HG02973 (cell line): Measurements from ENCODE around the gene ARID3A.

Experiments used
- ATAC-seq: cut with Tn5 transposase; IDR thresholded peaks from one replicate; pipeline ENCODE4 v1.9.1; 2021; ENCODE audit warnings: moderate library complexity; ENCODE audit not compliant: unreplicated experiment

The ARID3A gene

DNA sequence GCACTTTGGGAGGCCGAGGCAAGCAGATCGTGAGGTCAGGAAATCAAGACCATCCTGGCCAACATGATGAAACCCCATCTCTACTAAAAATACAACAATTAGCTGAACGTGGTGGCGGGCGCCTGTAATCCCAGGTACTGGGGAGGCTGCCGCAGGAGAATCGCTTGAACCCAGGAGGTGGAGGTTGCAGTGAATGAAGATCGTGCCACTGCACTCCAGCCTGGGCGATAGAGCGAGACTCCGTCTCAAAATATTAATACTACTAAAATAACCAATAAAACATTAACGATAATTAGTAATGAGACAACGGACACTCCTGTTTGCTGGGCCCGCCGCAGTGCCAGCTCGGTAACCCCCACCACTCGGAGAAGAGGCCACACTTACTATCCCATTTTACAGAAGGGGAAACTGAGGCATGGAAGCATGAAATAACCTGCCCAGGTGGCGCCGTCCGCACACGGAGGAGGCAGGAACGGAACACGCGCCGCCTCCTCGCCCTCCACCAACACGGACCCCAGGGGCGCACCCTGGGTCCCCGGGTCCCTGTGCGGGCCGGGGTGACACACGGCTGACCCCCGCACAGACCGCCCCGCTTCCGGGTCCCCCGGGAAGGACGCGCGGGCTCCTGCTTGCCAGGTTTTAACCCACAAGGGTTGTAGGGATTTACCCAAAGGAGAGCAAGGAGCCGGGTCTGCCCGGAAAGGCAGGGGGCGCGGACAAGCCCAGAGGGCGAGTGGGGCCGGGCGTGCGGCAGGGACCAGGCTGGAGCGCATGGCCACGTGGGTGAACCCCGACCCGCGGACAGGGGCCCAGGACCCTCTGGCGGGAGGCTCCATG, 14.4 kb upstream of the ARID3A start:
- no peak for ATAC-seq

DNA sequence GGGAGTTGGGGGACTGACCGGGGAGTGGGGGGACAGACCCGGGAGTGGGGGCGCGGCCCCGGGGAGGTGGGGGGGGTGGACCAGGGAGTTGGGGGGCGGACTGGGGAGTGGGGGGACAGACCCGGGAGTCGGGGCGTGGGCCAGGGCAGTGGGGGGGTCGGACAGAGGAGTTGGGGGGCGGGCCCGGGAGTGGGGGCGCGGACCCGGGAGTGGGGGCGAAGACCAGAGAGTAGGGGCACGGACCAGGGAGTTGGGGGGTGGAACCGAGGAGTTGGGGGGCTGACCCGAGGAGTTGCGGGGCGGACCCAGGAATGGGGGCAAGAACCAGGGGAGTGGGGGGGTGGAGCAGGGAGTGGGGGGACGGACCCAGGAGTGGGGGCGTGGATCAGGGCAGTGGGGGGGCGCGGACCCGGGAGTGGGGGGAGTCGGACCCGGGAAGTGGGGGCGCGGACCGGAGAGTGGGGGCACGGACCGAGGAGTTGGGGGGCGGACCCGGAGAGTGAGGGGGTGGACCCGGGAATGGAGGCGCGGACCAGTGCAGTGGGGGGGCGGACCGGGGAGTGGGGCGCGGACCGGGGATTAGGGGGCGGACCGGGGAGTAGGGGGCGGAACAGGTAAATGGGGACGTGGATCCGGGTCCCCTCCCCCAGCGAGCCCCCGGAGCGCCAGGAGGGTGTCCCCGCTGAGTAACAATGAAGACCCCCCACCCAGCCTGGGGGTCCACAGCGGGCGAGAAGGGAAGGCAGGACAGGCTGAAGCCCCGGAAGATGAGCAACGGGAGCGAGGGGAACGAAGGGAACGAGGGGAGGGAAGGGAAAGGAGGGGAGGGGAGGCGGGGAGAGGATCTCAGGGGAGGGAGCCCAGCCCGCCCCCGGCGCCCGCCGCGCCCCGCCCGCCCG, 13.4 kb upstream of the ARID3A start:
- ATAC-seq = no peak

DNA sequence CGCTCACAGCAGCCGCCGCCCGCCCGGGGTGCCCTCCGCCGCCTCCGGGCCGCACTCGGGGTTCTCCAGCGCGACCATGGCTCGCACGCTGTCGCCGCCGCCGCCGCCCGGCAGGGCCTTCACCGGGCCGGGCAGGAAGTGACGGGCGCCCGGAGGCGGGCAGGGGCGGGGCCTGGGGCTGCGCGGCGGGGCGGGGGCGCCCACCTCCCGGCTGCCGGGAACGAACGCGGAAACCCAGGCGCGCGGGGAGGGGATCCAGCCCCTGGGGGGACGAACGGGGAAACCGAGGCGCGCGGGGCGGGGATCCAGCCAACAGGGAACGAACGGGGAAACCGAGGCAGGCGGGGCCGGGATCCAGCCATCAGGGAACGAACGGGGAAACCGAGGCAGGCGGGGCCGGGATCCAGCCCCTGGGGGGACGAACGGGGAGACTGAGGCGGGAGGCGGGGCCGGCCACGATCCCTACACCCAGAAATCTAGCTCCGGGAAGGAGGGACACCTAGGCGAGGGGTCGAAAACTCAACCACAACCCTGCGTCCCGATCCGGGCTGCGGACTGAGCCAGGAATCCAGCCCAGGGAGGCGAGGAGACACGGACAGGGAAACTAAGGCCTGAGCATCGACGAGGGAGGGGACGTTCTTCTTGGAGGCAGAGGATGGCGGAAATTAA, 12.6 kb upstream of the ARID3A start, which contains the start of gene R3HDM4:
TSS of gene R3HDM4 (minus strand) at position 140 of the 669 bp plus-strand sequence. CDS start at position 78, 62 bp downstream.
- no peak for ATAC-seq

DNA sequence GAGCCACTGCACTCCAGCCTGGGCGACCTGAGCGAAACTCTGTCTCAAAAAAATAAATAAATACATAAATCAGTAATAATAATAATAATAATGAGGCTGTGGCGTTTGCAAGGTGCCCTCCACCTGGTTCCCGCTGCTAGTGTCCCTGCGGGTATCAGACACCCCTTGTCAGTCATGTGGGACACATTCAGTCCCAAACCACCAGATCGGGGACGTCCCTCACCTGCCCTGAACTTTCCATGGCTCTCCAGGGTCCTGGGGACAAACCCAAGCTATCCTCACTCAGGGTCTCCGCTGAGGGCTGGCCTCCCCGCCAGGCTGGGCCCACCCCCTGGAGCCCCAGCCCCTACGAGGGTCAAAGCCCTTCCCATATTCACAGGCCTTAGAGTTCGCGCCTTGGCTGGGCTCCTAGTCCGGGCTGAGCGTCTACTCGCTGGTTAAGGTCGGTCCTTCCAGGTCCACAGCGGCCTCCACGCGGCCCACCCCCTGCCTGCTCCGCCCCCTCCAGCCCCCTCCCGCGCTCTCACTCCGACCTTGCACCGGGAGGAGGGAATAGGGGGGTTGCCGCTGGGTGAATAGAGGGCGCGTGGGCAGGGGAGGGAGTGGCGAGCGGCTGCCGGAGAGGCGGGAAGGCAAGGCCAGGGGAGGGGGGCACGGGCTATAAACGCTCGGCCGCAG, 9.1 kb upstream of the ARID3A start:
- ATAC-seq = no peak

DNA sequence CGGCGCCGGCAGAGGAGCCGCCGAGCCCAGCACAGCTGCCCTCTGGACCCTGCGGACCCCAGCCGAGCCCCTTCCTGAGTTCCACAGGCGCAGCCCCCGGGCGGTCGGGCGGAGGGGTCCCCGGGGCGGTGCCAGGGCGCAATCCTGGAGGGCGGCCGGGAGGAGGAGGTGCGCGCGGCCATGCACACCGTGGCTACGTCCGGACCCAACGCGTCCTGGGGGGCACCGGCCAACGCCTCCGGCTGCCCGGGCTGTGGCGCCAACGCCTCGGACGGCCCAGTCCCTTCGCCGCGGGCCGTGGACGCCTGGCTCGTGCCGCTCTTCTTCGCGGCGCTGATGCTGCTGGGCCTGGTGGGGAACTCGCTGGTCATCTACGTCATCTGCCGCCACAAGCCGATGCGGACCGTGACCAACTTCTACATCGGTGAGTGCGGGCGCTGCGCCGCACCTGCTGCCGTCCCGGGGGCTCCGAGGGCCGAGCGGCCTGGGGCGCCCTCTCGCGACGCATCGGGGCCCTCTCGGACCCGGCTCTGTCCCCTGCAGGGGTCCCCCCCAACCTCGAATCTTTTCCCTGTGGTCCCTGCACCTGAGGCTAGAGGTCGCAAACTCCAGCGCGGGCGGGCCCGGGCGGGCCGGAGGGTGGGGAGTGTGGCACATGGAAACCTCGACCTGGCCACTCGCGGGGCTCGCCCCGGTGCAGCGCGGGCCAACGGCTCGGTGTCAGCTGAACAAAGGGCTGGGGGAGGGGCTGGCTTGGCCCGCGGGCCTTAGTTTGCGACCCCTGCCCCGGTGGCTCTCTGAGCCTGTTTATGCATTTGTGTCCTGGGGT, 8.3 kb upstream of the ARID3A start, which contains the start of gene KISS1R:
TSS of gene KISS1R (plus strand) at position 11 of the 829 bp plus-strand sequence. CDS start at position 181, 170 bp downstream.
- ATAC-seq = no peak

DNA sequence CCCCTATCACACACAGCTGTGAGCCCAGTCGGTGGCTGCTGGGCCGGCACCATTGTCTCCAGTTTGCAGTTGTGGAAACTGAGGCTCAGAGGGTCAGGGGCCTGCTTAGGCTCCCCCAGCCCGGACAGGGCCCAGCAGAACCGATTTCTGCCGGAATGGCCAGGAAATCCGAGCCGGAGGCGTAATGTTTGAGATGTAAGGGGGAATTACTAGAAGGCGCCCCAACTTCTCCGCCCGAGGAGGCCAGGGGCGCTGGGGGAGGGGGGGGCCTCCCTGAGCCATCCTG, 7.7 kb upstream of the ARID3A start:
- no peak for ATAC-seq

DNA sequence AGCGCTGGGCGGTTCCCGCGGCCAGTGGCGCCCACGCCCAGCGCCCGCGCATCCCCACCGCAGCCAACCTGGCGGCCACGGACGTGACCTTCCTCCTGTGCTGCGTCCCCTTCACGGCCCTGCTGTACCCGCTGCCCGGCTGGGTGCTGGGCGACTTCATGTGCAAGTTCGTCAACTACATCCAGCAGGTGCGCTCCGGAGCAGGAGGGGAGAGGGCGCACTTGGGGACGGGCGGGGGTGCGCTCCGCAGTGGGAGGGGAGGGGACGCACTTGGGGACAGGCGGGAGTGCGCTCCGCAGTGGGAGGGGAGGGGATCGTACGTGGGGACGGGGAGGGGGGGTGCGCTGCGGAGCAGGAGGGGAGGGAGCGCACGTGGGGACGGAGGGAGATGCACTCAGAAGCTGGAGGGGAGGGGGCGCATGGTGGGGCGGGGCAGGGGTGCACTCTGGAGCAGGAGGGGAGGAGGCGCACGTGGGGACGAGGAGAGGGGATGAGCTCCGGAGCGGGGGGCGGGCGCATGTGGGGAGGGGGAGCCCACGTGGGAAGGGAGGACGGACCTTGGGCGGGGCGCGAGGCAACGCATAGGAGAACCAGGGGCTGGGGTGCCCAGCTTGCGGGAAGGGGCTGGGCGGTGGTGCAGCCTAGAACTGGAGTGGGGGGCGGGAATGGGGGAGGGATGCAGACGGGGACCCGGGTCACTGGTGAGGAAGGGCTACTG, 7.2 kb upstream of the ARID3A start:
- ATAC-seq = no peak

DNA sequence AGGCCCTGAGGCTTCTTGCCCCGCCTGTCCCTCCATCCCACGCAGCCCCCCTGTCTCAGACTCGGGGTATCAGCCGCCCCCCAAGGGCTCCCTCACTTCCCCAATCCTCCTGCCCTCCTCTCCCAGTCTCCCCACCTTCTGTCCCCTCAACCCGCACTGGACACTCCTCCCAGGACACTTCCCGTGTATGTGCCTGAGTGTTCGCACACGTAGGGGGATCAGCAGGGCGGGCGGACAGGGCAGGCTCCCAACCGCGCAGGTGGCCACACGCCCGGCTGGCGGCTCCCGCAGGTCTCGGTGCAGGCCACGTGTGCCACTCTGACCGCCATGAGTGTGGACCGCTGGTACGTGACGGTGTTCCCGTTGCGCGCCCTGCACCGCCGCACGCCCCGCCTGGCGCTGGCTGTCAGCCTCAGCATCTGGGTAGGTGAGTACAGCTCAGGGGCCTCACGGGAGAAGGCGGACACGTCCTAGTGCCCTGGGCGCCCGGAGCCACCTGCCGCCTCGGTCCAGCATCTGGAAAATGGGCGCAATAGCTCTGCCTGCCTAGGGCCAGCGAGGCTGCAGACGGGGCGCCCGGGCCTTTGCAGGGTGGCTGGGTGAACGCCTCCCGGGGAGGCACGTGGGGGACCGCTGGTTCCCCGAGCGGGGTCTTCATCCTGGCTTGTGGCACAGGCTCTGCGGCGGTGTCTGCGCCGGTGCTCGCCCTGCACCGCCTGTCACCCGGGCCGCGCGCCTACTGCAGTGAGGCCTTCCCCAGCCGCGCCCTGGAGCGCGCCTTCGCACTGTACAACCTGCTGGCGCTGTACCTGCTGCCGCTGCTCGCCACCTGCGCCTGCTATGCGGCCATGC, 6.4 kb upstream of the ARID3A start:
- no peak for ATAC-seq

DNA sequence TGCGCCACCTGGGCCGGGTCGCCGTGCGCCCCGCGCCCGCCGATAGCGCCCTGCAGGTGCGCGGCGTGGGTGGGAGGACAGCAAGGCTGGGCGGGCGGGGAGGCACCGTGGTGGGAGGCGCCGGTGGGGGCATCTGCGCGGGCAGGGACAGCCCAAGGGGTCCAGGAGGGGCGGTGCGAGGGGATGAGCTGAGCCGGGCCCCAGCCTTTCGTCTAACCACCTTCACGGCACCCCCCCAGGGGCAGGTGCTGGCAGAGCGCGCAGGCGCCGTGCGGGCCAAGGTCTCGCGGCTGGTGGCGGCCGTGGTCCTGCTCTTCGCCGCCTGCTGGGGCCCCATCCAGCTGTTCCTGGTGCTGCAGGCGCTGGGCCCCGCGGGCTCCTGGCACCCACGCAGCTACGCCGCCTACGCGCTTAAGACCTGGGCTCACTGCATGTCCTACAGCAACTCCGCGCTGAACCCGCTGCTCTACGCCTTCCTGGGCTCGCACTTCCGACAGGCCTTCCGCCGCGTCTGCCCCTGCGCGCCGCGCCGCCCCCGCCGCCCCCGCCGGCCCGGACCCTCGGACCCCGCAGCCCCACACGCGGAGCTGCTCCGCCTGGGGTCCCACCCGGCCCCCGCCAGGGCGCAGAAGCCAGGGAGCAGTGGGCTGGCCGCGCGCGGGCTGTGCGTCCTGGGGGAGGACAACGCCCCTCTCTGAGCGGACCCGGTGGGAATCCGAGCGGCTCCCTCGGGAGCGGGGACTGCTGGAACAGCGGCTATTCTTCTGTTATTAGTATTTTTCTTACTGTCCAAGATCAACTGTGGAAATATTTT, 5.6 kb upstream of the ARID3A start:
- ATAC-seq = no peak

DNA sequence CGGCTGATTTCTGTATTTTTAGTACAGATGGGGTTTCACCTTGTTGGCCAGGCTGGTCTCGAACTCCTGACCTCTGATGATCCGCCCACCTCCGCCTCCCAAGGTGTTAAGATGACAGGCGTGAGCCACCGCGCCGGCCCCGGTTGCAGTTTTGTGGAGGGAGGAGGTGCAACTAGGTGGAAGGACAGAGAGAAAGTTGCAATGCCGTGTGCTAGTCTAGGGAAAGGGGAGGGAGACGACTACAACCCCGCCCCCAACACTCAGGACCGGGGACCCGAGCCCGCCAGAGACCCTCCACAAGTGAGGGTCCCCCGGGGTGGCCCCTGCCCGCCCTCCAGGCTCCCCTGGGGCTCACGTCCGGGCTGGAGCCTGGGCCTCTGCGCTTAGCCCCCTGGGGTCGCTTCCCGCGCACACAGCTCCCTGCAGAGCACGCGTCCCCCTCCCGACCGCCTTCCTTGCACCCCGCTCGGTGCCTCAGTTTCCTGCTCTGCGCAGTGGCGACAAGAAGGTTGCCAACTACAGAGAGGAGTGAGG, 1.2 kb upstream of the ARID3A start:
- ATAC-seq = no peak

DNA sequence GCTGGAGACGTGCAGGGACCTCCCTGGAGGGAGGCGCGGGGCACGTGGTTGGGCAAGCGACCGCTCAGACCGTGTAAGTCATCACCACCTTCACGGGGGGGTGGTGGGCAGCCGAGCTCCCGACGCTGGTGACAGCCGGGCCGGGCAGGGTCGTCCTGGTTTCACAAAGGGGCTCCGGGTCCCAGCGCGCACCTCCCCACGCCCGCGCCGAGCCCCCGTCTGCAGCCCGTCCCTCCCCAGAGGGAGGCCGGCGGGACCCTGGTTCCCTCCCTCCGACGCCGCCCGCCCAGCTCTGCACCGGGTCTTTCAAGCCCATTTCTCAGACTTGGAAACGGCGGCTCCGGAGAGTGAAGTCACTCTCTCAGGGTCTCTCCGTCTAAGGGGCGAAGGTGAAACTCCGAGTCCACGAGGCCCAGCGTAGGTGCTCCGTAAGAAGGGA, 729 bp upstream of the ARID3A start:
- peak; percentile 30 for ATAC-seq

DNA sequence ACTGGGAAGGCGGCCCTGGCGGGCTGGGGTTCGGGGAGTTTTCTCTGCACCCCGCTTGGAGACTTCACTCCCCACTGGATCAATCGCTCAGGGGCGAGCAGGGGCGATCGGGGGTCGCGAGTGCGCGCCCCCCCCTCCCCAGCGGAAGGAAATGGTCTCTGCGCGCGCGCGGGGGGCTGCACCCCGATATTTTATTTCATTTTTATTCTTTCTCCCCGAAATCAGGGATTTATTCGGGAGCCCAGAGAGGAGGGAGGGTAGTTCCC, 421 bp downstream of the ARID3A start:
- no peak for ATAC-seq

DNA sequence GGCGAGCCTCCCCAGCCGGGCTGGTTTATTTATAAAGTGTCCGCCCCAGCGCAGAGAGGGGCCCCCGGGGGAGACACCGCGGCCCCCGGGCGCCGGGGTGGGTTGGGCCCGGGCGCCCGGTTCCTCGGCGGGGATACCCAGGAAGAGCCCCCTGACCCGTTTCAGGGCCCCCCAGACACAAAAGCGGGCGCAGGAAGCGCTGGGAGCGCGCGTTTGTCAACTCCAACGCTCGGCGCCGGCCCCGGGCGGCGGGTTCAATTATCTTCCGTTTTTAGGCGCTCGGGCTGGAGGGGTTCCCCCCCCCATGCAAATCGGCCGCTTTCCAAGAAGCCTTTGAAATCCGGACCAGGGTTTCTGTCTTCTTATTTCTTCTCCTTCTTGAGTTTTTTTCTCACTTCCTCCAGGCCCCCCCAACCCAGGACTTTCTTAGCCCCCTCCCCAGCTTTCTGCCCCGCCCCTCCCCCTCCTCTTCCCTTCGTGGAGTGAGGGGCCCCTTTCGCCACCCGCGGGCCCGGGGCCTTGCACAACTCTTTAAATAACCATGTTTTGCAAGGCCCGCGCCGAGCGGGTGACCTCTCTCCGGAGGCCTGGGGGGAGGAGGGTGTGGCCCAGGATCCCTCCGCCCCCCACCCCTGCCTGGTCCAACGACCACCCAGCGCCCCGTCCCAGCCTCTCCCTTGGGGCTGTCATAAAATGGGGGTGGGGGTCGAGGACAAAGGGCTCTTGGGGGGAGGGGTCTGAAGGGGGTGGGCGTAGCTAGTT, 935 bp downstream of the ARID3A start:
- ATAC-seq = no peak

DNA sequence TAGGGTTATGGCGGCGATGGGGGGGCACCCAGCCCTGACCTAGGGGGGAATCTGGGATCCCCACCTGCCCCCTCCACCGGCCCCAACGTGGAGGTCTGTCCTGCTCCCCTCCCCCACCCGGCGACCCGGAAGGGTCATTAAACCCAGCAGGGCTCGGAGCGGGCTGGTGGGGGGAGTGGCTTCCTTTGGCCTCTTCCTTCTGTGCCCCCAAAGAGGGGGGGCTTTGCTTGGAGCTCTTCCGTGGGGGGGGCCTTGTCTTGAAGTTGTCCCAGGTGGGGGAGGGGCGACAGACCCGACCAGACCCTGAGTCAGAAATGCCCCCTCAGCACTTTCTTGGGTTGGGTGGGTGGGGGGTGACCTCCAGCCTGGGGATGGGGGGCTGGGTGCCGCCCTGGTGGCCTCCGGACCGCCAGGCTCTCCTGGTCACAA, 1.5 kb downstream of the ARID3A start:
- ATAC-seq = no peak

DNA sequence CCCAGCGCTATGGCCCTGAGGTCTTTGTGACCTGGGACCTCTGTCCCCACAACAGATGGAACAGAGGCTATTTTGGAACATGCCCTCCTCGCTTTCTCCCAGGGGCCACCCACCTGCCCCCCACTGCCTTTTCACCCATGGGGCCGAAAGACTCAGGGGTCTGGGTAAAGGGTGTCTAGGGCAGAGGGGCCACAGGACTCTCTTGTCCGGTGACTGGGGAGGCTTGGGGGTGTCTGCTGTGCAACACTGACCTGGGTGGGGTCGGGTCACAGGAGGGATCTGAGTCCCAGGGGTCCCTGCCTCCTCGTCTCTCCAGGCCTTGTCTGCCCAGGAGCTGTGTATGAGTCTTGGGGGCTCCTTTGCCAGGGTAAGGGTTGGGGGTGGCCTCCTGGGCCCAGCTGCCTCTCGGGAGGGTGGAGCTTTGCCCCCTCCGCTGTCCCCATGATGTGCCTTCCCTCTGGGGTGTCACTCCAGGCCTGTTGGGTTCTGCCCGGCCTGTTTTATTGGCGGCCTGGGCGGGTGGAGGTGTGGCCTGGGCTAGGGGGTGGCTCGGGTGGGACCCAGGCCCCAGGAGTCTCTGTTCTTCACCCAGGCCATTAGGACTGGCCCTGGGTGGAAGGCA, 2.1 kb downstream of the ARID3A start:
- no peak for ATAC-seq

DNA sequence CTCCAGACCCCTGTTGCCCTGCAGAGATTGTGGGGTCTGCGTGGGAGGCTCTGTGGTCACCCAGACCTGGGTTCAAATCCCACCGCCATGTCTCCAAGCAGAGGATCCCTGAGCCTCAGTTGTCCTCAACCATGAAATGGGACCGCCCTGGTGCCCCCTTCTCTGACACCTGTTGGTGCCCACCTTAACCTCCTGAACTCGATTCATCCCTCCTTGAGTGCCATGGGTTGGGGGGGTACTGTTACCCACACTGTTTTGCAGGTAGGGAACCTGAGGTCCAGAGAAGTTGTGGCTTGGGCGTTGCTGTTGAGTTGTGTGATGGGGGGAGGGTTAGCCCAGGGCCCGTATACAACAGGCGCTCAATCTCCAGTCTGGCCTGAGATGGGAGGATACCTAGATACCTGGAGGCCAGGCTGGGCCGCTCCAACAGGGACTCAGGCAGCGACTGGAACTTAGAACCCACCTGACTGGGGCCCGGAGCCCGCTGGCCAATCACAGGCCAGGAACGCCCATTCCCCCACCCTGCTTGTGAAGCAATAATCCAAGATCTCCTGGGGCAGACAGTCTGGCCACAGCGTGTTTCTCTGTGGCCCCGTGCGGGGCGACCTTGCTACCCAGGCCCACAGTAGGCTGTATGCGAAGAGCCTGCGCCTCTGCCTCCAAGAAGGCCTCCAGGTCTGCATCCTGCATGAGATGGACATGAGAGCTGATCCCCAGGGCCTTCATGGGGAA, 2.8 kb downstream of the ARID3A start:
- no peak for ATAC-seq
